Gastrocnemius medialis (tissue), 4 donors: ENCODE data around the gene PTTG1IP2. TPM values are rescaled to one million over a fixed set of nuclear protein-coding genes. Genes with fewer than 3 reads are reported as not detected.
"Not testable (repeated sequence)": the region's sequence is repeated elsewhere in the genome, so short reads cannot be mapped to it uniquely, and the experiment has no call there.

Experiments used
- ATAC-seq, 2 donors: fragments of 150-250 bp; one replicate each; pipeline ENCODE4 v1.9.1; 2016
- DNase-seq, 2 donors: peaks; one replicate each; pipeline ENCODE4 v3.0.0-alpha.2; 2019
- H3K27ac ChIP-seq, 4 donors: fragments of 200-600 bp; sonication (generic); 1 replicate in 1 of 4; 2 replicates in 3 of 4; pipeline ENCODE4 v1.5.1; 2016 to 2018; ENCODE audit warnings: mild to moderate bottlenecking in 2 of 4, moderate library complexity in 1 of 4
- H3K27me3 ChIP-seq, 3 donors: fragments of 200-600 bp; sonication (generic) in 2 of 3; 1 replicate in 1 of 3; 2 replicates in 2 of 3; pipeline versions ENCODE4 v1.5.1 to v1.6.0; 2016 to 2019; ENCODE audit warnings: mild to moderate bottlenecking in 1 of 3, moderate library complexity in 1 of 3
- H3K36me3 ChIP-seq, 2 donors: fragments of 200-600 bp; sonication (generic) in 1 of 2; one replicate each; pipeline ENCODE4 v1.5.1; 2017 to 2018
- H3K4me1 ChIP-seq, 2 donors: fragments of 200-600 bp; sonication (generic) in 1 of 2; one replicate each; pipeline ENCODE4 v1.5.1; 2016 to 2017; ENCODE audit warnings: mild to moderate bottlenecking in 2 of 2
- H3K4me3 ChIP-seq, 4 donors: fragments of 200-600 bp; sonication (generic) in 3 of 4; 1 replicate in 1 of 4; 2 replicates in 3 of 4; pipeline ENCODE4 v1.5.1; 2016 to 2019; ENCODE audit warnings: mild to moderate bottlenecking in 2 of 4
- H3K9me3 ChIP-seq, 3 donors: fragments of 200-600 bp; sonication (generic) in 2 of 3; 1 replicate in 1 of 3; 2 replicates in 2 of 3; pipeline ENCODE4 v1.5.1; 2016 to 2019
- POLR2A ChIP-seq, 2 donors: fragments of 450-650 bp; IDR thresholded peaks; one replicate each; pipeline ENCODE4 v1.6.1; 2017; ENCODE audit warnings: antibody characterized with exemption in 2 of 2, mild to moderate bottlenecking in 2 of 2, moderate library complexity in 2 of 2
- in situ Hi-C, 4 donors: fragments of 200-750 bp; cut with MboI; loops; one replicate each; pipeline versions ENCODE4 v1.15.0 to v1.8.0; 2017; ENCODE audit warnings: low sequenced_read_pairs in 4 of 4
- intact Hi-C: fragments of 100-400 bp; cut with DNase I; formaldehyde crosslinking; loops from one replicate; pipeline ENCODE4 v1.15.1; 2023; ENCODE audit warnings: low total_unique reads
- total RNA-seq, 4 donors: library from RNA; depleted of rRNA; stranded (reverse); fragments of >200 nt; gene quantifications; one replicate each; pipeline versions ENCODE4 v1.1.0 to v1.2.3, GENCODE V29; 2016
- TF ChIP-seq, protein P1 (sequence below), 5 experiments: fragments of 450-650 bp in 3 of 5; fragments of 200-600 bp in 2 of 5; sonication (generic) in 2 of 5; IDR thresholded peaks in 4 of 5; conservative IDR thresholded peaks in 1 of 5; 1 replicate in 4 of 5; 2 replicates in 1 of 5; pipeline ENCODE4 v1.5.1; 2016 to 2019; ENCODE audit warnings: antibody characterized with exemption in 5 of 5, mild to moderate bottlenecking in 3 of 5, moderate library complexity in 3 of 5

Gene PTTG1IP2
- total RNA-seq, 4 donors from 2014 or later: not detected

DNA sequence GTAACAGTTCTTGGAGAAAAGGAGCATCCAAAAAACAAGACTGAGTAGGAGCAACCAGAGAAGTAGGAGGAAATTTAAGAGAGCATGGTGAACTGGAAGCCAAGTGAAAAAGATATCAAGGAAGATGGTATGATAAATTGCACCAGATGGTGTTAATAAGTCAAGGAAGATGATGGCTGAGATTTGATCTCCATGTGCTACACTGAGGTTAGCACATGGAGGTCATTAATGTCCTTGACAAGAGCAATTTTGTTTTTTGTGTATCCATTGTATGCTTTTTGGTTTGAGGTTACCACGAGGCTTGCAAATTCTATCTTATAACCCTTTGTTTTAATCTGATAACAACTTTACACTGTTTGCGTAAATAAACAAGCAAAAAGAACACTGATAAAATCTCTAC is 11.3 kb upstream of the PTTG1IP2 start:
- DNase-seq (no peak), ATAC-seq (no peak)
- in situ Hi-C loops (loop anchor here in 3 of 4 donors (10.0 to 25.0 kb wide), 4 partner anchors 179 to 1167 kb away; no protein-coding TSS in a partner anchor), intact Hi-C loops (loop anchor here (5.0 to 10.0 kb wide), 2 partner anchors 139 to 167 kb away; partner anchors contain the start of gene CDK14)
- Histone ChIP-seq H3K4me3 (no peak overlapping the region), H3K27me3 (no peaks in the 10 kb centered on the region), H3K9me3 (no peaks in the 10 kb centered on the region), H3K36me3 (no peaks in the 10 kb centered on the region), H3K4me1 (peaks cover 0 to 3% of the 10 kb centered on the region in 2 donors), H3K27ac (no peak overlapping the region)
- no peak for TF ChIP-seq POLR2A (IDR thresholded peaks at IDR 0.05)
- TF ChIP-seq, protein P1, sequence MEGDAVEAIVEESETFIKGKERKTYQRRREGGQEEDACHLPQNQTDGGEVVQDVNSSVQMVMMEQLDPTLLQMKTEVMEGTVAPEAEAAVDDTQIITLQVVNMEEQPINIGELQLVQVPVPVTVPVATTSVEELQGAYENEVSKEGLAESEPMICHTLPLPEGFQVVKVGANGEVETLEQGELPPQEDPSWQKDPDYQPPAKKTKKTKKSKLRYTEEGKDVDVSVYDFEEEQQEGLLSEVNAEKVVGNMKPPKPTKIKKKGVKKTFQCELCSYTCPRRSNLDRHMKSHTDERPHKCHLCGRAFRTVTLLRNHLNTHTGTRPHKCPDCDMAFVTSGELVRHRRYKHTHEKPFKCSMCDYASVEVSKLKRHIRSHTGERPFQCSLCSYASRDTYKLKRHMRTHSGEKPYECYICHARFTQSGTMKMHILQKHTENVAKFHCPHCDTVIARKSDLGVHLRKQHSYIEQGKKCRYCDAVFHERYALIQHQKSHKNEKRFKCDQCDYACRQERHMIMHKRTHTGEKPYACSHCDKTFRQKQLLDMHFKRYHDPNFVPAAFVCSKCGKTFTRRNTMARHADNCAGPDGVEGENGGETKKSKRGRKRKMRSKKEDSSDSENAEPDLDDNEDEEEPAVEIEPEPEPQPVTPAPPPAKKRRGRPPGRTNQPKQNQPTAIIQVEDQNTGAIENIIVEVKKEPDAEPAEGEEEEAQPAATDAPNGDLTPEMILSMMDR (IDR thresholded peaks at IDR 0.05 in 4 of 5, conservative IDR thresholded peaks at IDR 0.05 in 1 of 5): no peak

DNA sequence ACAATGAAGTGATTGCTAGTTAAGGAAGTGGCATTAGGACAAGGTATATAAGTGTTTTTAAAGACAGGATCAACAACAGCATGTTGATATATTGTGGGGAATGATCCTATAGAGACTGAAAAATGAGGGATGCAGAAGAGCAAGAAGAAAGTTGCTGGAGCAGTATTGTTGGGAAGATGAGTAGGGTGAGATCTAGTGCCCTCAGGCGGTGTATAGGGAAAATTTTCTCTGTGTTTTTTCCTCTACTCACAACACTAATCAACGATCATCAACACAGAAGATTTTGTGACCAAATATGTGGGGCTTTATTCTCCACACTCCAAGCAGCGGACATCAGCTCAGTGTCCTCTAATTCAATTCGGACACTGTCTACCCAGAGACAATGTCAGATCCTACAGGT is 9.6 kb upstream of the PTTG1IP2 start:
- TF ChIP-seq, protein P1 (IDR thresholded peaks at IDR 0.05 in 4 of 5, conservative IDR thresholded peaks at IDR 0.05 in 1 of 5): no peak
- TF ChIP-seq POLR2A (IDR thresholded peaks at IDR 0.05): no peak
- no peak for ATAC-seq
- in situ Hi-C loops: loop anchor here in 3 of 4 donors (10.0 to 25.0 kb wide), 4 partner anchors 177 to 1165 kb away; no protein-coding TSS in a partner anchor

DNA sequence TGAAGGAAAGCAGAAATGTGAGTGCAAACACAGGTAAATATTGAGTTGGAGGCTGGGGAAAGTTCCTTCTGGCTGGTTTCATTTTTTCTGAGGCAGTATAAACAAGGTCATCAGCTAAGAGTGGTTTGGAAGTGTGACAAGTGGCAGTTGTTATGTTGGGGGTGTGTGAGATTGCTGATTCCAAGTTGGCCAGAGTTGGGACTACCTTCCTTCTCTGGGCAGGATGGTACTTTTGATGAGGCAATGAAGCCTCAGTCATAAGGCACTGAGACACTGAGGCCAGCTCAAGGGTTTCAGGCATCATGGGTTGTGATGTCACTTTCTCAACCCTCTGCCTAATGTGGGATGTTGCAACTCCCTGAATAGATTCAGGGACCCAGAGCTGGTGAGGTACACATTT is 8.2 kb upstream of the PTTG1IP2 start:
- Histone ChIP-seq H3K4me1 (no peaks in the 10 kb centered on the region), H3K9me3 (no peaks in the 10 kb centered on the region), H3K36me3 (no peaks in the 10 kb centered on the region), H3K4me3 (no peak overlapping the region), H3K27ac (no peak overlapping the region), H3K27me3 (no peaks in the 10 kb centered on the region)
- in situ Hi-C loops: loop anchor here in 2 of 4 donors (25.0 kb wide), 2 partner anchors 176 to 576 kb away; no protein-coding TSS in a partner anchor
- DNase-seq (no peak), ATAC-seq (no peak)
- TF ChIP-seq, protein P1 (IDR thresholded peaks at IDR 0.05 in 4 of 5, conservative IDR thresholded peaks at IDR 0.05 in 1 of 5): no peak
- no peak for TF ChIP-seq POLR2A (IDR thresholded peaks at IDR 0.05)
- intact Hi-C loops: no loop called here

More for the DNA sequence above, 9.6 kb upstream of the PTTG1IP2 start:
- Histone ChIP-seq H3K4me1 (peaks cover 0 to 3% of the 10 kb centered on the region in 2 donors), H3K27me3 (no peaks in the 10 kb centered on the region), H3K27ac (no peak overlapping the region), H3K36me3 (no peaks in the 10 kb centered on the region), H3K4me3 (no peak overlapping the region), H3K9me3 (no peaks in the 10 kb centered on the region)
- intact Hi-C loops: loop anchor here (5.0 to 10.0 kb wide), 2 partner anchors 137 to 165 kb away; partner anchors contain the start of gene CDK14
- no peak for DNase-seq

DNA sequence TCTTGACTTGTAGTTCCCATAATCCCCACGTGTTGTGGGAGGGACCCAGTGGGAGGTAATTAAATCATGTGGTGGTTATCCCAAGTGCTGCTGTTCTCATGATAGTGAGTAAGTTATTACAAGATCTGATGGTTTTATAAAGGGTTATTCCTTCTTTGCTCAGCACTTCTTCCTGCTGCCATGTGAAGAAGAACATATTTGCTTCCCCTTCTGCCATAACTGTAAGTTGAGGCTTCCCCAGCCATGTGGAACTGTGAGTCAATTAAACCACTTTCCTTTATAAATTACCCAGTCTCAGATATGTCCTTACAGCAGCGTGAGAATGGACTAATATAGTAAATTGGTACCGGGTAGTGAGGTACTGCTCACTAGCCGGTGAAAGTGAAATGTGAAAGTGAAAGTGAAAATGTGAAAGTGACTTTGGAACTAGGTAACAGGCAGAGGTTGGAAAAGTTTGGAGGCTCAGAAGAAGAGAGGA is 6.2 kb upstream of the PTTG1IP2 start:
- H3K9me3 ChIP-seq, H3K27me3 ChIP-seq, H3K4me1 ChIP-seq, intact Hi-C loops, H3K36me3 ChIP-seq, DNase-seq: not testable (repeated sequence)
- H3K27ac ChIP-seq: peak overlapping the region; percentile 1 to 66 (median 36)
- peak overlapping the region; percentile 22 to 66 (median 42) for H3K4me3 ChIP-seq
- peak in 1 of 2 donors; percentile 83 for ATAC-seq
- in situ Hi-C loops: loop anchor here in 2 of 4 donors (25.0 kb wide), 2 partner anchors 174 to 574 kb away; no protein-coding TSS in a partner anchor

DNA sequence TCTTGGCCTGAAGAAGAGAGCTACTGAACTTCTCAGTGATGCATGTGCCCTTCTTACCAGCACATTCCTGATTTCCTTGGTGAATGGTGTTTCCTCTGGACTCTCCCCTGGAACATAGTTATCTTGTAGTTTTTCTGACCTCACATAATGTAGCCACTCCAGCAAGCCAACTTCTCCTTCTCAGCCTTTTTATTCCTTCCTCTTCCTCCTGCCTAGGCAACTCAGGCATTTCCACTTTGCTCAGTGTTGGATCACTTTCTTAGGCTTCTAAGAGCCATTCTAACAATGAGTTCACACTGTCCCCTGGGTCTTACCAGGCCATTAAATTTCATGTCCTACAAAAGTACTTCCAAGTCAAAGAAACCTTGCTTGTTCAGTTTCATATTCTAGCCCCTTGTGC is 3.6 kb upstream of the PTTG1IP2 start:
- Histone ChIP-seq H3K27ac (no peak overlapping the region), H3K36me3 (no peaks in the 10 kb centered on the region), H3K27me3 (no peaks in the 10 kb centered on the region), H3K4me3 (no peak overlapping the region), H3K9me3 (no peaks in the 10 kb centered on the region), H3K4me1 (no peaks in the 10 kb centered on the region)
- ATAC-seq (no peak), DNase-seq (no peak)
- in situ Hi-C loops: loop anchor here in 2 of 4 donors (25.0 kb wide), 2 partner anchors 171 to 571 kb away; no protein-coding TSS in a partner anchor
- intact Hi-C loops: no loop called here
- TF ChIP-seq, protein P1 (IDR thresholded peaks at IDR 0.05 in 4 of 5, conservative IDR thresholded peaks at IDR 0.05 in 1 of 5): no peak
- TF ChIP-seq POLR2A (IDR thresholded peaks at IDR 0.05): no peak
